ENCODE results near the gene SRL.

The SRL gene

DNA sequence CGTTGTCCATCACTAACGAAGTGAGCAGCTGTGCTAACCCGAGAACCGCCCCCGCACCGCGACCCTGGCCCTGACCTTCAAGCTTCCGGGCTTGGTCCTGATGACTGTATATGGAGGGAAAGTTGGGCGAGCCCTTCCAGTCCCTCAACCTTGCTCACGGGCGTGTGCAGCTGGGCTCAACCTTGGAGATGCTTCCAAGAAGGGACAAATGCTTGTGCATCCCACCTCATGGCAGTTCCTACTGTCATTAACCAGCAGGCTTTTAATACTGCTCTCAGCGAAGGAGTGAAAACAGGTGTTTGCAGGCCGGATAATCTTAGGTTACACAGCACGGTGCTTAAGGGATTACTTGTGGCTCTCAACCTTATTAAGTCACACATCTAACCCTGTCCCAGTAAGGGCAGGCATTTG, 33.5 kb downstream of the SRL start:
- no peak overlapping the region for H3K4me3 ChIP-seq (ENCODE audit: low read depth, low read length)
- DNase-seq (ENCODE audit: low read depth) = no peak
- TF ChIP-seq, protein P1, sequence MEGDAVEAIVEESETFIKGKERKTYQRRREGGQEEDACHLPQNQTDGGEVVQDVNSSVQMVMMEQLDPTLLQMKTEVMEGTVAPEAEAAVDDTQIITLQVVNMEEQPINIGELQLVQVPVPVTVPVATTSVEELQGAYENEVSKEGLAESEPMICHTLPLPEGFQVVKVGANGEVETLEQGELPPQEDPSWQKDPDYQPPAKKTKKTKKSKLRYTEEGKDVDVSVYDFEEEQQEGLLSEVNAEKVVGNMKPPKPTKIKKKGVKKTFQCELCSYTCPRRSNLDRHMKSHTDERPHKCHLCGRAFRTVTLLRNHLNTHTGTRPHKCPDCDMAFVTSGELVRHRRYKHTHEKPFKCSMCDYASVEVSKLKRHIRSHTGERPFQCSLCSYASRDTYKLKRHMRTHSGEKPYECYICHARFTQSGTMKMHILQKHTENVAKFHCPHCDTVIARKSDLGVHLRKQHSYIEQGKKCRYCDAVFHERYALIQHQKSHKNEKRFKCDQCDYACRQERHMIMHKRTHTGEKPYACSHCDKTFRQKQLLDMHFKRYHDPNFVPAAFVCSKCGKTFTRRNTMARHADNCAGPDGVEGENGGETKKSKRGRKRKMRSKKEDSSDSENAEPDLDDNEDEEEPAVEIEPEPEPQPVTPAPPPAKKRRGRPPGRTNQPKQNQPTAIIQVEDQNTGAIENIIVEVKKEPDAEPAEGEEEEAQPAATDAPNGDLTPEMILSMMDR (IDR thresholded peaks at IDR 0.05; ENCODE audit: low read depth, low read length, missing control alignments) = no peak

DNA sequence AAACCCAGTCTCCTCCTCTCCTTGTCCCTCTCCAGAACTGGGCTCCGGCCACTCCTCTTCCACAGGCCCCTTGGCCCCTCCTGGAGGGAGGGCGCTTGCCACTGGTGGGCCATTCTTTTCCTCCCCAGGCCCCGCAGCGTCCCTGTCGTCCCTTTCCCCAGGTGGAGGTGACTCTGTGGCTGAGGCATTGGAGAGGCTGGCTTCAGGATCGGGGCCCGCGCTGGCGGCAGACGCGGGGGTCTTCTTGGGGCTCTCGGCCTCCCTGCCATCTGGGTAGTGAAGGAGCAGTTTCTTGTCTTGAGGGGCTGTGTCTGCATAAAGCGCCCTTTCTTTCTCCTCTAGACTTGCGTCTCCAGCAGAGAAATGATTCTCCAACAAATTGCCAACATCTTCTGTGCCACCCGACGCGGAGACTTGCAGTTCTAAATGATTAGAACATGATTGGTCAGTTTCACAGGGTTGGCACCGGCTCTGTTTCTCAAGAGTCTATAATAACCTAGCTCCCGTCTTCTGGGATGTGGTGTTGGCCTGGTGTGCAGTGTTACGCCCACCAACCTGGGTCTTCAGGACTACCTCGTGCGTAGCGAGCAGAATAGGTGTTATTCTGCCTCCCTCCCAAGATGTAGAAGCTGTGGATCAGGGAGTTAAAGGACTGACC, 34.1 kb downstream of the SRL start:
- TF ChIP-seq, protein P1 (IDR thresholded peaks at IDR 0.05; ENCODE audit: low read depth, low read length, missing control alignments) = no peak
- H3K4me3 ChIP-seq (ENCODE audit: low read depth, low read length) = no peak overlapping the region
- no peak for DNase-seq (ENCODE audit: low read depth)

DNA sequence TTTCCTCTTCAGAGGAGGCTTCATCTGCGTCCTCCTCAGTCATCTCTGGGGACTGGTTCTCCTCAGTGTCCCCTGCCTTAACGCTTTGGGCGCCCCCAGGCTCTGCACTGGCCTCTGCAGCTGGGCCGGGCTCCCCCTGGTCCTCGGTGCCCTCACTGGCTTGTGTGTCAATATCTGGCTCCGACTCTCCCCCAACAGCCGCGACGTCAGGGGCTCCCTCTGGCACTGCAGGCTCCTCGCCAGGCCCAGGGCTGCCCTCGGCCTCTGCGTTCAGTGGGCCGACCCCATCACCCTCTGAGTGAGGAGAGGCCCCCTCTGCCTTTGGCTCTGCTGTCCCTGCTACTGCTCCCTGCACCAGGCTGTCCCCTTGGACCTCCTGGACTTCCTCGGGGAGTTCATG, 34.7 kb downstream of the SRL start:
- no peak overlapping the region for H3K4me3 ChIP-seq (ENCODE audit: low read depth, low read length)
- TF ChIP-seq, protein P1 (IDR thresholded peaks at IDR 0.05; ENCODE audit: low read depth, low read length, missing control alignments) = no peak
- DNase-seq (ENCODE audit: low read depth) = no peak

DNA sequence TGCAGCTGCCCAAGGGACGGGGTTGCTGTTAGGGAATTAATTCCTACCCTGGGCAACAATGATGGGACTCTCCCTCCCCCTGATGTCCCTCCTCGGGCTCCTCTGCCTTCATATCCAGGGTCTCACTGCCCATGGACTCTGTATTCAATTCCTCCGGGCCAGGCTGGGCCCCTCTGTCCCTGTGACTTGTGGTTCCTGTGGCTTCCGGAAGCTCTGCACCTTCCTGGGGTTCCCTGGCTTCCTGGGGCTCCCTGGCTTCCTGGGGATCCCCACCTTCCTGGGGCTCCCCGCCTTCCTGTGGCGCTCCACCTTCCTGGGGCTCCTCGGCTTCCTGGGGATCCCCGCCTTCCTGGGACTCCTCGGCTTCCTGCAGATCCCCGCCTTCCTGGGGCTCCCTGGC, 35.2 kb downstream of the SRL start:
- TF ChIP-seq, protein P1 (IDR thresholded peaks at IDR 0.05; ENCODE audit: low read depth, low read length, missing control alignments) = no peak
- DNase-seq (ENCODE audit: low read depth) = no peak
- H3K4me3 ChIP-seq (ENCODE audit: low read depth, low read length) = no peak overlapping the region

DNA sequence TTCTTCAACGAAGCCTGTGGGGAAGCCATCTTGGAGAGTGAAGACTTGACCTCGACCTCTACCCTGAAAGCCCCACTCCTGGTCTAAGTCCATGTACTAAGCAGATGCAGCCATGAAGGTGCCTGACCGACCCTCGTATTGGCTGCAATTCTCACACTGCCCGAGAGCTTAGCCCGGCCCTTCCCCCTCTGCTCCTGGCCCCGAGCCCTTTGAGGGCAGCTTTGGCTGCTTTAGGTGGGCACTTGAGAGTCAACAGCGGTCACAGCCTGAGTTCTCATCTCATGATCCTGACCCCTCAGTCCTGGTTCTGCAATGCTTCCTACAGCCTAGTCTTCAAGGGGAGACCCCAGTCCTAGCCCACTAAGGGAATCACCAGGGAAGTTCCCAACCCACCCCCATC, 35.9 kb downstream of the SRL start:
- no peak for DNase-seq (ENCODE audit: low read depth)

DNA sequence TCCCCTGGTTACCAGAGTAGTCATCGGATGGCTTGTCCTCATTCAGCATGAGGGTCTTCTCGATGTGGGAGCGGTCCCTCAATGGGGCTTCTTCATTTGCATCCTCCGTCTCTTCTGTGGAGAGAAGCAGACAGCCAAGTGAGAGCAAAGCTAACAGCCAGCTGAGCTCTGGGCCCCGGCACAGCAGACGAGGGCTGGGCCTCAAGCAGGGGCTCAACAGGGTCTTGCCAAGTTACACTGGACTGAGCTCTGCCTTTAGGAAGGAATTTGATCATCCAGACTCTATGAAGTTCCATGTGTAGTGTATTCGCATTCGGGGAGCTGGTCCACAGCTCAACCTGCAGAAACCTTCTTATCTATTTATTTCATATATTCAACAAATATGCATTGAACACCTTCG, 37.4 kb downstream of the SRL start:
- TF ChIP-seq, protein P1 (IDR thresholded peaks at IDR 0.05; ENCODE audit: low read depth, low read length, missing control alignments) = no peak
- DNase-seq (ENCODE audit: low read depth) = no peak
- H3K4me3 ChIP-seq (ENCODE audit: low read depth, low read length) = no peak overlapping the region

More for the DNA sequence above, 35.9 kb downstream of the SRL start:
- no peak overlapping the region for H3K4me3 ChIP-seq (ENCODE audit: low read depth, low read length)
- TF ChIP-seq, protein P1 (IDR thresholded peaks at IDR 0.05; ENCODE audit: low read depth, low read length, missing control alignments) = no peak

DNA sequence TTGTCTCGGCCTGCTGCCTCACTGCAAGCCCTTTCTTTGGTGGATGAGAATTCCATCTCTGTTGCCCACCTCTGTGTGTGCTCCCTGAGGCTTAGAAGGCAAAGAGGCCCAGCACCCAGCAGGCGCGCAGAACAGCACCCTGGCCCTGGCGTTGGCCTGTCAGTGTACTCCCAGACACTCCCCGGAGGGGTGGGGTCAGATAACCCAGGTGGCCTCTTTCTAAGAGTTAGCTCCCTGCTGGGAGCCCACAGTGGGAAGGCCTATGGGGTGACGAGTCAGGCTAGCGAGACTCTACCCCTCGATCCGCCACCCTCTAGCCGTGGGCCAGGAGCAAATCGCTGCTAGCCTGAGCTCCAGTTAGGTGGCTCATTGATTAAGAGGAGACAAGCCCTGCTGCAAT, 38.1 kb downstream of the SRL start:
- no peak for DNase-seq (ENCODE audit: low read depth)
- TF ChIP-seq, protein P1 (IDR thresholded peaks at IDR 0.05; ENCODE audit: low read depth, low read length, missing control alignments) = no peak
- H3K4me3 ChIP-seq (ENCODE audit: low read depth, low read length) = no peak overlapping the region

All from GM12864 (cell line).